ENCODE results near the gene FOXG1. TPM values are rescaled to one million over a fixed set of nuclear protein-coding genes. Genes with fewer than 3 reads are reported as not detected.

Gene FOXG1
- total RNA-seq, 1 experiment from 2014 or later, result not detected

GRCh38 chr14:28782301-28782700 is 15.7 kb downstream of the FOXG1 start:
- Mint-ChIP-seq H3K27ac (ENCODE audit: unreplicated experiment) (no peak overlapping the region), H3K4me1 (ENCODE audit: low read depth, unreplicated experiment) (no peaks in the 10 kb centered on the region), H3K4me3 (ENCODE audit: low read depth, unreplicated experiment) (no peak overlapping the region), H3K36me3 (ENCODE audit: insufficient read depth, unreplicated experiment) (no peaks in the 10 kb centered on the region), H3K27me3 (ENCODE audit: unreplicated experiment) (peaks cover 45% of the 10 kb centered on the region), H3K9me3 (ENCODE audit: low read depth, unreplicated experiment) (peaks cover 2% of the 10 kb centered on the region)
- TF ChIP-seq CTCF (IDR thresholded peaks at IDR 0.05; ENCODE audit: unreplicated experiment), result no peak
- no TSS peak for BruUV-seq (replicated peaks)
- CTCF ChIA-PET, result no interaction called here
- intact Hi-C loops (cut with micrococcal nuclease; ENCODE audit: unreplicated experiment), result no loop called here
- DNase-seq, result no peak

- no TSS peak for BruUV-seq (replicated peaks)
- TF ChIP-seq CTCF (IDR thresholded peaks at IDR 0.05; ENCODE audit: unreplicated experiment), result no peak
- H3K4me1 Mint-ChIP-seq (ENCODE audit: low read depth, unreplicated experiment), result no peaks in the 10 kb centered on the region
- no peaks in the 10 kb centered on the region for H3K36me3 Mint-ChIP-seq (ENCODE audit: insufficient read depth, unreplicated experiment)
- peaks cover 5% of the 10 kb centered on the region for H3K9me3 Mint-ChIP-seq (ENCODE audit: low read depth, unreplicated experiment)
- H3K27me3 Mint-ChIP-seq (ENCODE audit: unreplicated experiment), result peaks cover 32% of the 10 kb centered on the region
- intact Hi-C loops (cut with micrococcal nuclease; ENCODE audit: unreplicated experiment), result no loop called here
- CTCF ChIA-PET, result no interaction called here
- no peak overlapping the region for H3K4me3 Mint-ChIP-seq (ENCODE audit: low read depth, unreplicated experiment)
- no peak for DNase-seq
- no peak overlapping the region for H3K27ac Mint-ChIP-seq (ENCODE audit: unreplicated experiment)
Observed at GRCh38 chr14:28783664-28784063, 17.1 kb downstream of the FOXG1 start.

GRCh38 chr14:28784096-28785048 is 17.8 kb downstream of the FOXG1 start:
- TF ChIP-seq CTCF (IDR thresholded peaks at IDR 0.05; ENCODE audit: unreplicated experiment), result no peak
- BruUV-seq (replicated peaks), result no TSS peak
- Mint-ChIP-seq H3K27me3 (ENCODE audit: unreplicated experiment) (peaks cover 25% of the 10 kb centered on the region), H3K27ac (ENCODE audit: unreplicated experiment) (no peak overlapping the region), H3K9me3 (ENCODE audit: low read depth, unreplicated experiment) (peaks cover 5% of the 10 kb centered on the region), H3K4me3 (ENCODE audit: low read depth, unreplicated experiment) (no peak overlapping the region), H3K36me3 (ENCODE audit: insufficient read depth, unreplicated experiment) (no peaks in the 10 kb centered on the region), H3K4me1 (ENCODE audit: low read depth, unreplicated experiment) (no peaks in the 10 kb centered on the region)
- intact Hi-C loops (cut with micrococcal nuclease; ENCODE audit: unreplicated experiment), result no loop called here
- CTCF ChIA-PET, result no interaction called here
- no peak for DNase-seq

GRCh38 chr14:28785096-28785952 is 18.7 kb downstream of the FOXG1 start:
- Mint-ChIP-seq H3K4me3 (ENCODE audit: low read depth, unreplicated experiment) (no peak overlapping the region), H3K27ac (ENCODE audit: unreplicated experiment) (no peak overlapping the region), H3K27me3 (ENCODE audit: unreplicated experiment) (peaks cover 15% of the 10 kb centered on the region), H3K36me3 (ENCODE audit: insufficient read depth, unreplicated experiment) (no peaks in the 10 kb centered on the region), H3K4me1 (ENCODE audit: low read depth, unreplicated experiment) (no peaks in the 10 kb centered on the region), H3K9me3 (ENCODE audit: low read depth, unreplicated experiment) (peaks cover 5% of the 10 kb centered on the region)
- intact Hi-C loops (cut with micrococcal nuclease; ENCODE audit: unreplicated experiment), result no loop called here
- CTCF ChIA-PET, result no interaction called here
- no peak for TF ChIP-seq CTCF (IDR thresholded peaks at IDR 0.05; ENCODE audit: unreplicated experiment)
- no peak for DNase-seq
- no TSS peak for BruUV-seq (replicated peaks)

Measured in Calu3 (cell line).